ENCODE measurements around the gene FAM32A.

FAM32A gene

DNA sequence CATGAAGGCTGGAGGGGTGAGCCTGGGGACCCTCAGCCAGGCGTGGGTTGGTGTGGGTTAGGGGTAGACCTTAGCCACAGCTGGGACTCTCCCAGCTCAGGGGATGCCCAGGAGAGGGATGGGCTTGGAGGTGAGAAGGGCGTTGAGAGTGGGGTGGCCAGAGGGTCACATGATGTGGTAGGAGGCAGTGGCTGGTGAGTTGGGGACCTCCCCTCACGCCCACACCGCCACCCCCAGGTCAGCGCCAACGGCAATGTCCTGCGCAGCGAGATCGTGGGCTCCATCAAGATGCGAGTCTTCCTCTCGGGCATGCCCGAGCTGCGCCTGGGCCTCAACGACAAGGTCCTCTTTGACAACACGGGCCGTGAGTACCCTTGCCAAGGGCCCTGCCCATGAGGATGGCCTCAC is 41.0 kb downstream of the FAM32A start:
- DNase-seq, result no peak

DNA sequence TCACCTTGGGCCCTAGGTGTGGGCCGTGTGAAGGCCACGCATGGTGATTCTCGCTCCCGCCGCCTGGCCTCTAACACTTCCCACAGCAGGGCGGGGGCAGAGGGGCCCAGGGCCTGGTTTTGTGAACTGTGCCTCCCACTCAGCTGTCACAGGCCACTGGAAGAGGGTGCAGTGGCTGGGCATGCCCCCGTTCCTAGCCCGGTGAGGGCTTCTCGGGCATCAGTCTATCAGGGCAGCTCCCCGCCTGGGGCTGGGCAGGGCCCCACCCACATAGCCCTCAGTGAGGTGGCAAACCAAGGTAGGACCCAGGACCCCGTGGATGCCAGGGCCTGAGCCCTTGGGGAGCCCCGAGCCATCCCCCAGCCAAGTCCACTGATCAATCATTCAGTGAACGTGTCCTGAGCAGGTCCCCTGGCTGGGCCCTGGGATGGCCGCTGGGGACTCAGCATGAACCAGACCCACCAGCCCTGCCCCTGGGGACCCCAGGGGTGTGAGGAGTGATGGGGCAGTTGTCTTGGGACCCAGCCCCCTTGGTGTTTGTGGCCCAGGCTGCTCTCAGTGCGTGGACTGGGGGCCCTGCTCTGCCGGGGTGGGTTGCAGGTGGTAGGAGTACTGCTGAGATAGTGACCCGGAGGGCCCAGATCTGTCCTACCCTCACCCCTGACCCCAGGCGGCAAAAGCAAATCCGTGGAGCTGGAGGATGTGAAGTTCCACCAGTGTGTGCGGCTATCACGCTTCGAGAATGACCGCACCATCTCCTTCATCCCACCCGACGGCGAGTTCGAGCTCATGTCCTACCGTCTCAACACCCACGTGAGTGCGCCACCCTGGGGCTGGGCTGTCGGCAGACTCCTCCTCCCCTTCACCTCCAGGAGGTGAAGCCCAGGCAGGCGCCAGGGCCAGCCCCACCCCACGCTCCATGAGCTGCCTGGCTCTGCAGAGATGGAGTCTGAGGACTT is 41.9 kb downstream of the FAM32A start:
- no peak for DNase-seq

DNA sequence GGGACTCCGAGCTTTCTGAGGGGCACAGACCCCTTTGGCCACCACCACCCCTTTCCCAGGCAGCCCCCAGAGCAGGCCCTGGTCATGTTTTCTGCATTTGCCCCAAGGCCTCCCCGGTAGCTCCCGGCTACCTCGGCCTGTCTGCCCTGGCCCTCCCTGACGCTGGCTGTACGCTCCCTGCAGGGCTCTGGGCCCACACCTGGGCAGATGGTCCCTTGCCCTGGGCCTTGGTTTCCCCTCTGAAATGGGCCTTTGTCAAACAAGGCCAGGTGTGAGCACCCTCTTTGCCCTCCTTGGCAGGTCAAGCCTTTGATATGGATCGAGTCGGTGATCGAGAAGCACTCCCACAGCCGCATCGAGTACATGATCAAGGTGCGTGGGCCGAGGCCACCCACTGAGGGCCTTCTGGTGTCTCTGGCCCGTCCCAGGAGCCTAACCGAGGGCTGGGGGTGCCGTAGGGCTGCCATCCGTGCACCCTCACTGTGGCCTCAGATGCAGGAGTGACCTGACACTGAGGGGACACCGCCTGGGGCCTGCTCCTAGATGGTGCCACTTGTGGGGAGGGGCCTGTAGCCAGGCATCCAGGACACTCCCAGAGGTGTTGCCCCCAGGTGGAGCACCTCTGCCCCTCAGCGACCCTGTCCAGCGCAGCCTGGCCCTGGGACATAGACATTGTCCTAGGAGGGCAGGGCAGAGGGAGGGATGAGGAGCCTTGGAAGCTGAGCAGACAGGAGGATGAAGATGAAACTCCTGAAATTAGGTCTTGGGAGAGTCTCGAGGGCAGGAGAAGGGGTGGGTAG is 42.8 kb downstream of the FAM32A start:
- DNase-seq, result no peak

DNA sequence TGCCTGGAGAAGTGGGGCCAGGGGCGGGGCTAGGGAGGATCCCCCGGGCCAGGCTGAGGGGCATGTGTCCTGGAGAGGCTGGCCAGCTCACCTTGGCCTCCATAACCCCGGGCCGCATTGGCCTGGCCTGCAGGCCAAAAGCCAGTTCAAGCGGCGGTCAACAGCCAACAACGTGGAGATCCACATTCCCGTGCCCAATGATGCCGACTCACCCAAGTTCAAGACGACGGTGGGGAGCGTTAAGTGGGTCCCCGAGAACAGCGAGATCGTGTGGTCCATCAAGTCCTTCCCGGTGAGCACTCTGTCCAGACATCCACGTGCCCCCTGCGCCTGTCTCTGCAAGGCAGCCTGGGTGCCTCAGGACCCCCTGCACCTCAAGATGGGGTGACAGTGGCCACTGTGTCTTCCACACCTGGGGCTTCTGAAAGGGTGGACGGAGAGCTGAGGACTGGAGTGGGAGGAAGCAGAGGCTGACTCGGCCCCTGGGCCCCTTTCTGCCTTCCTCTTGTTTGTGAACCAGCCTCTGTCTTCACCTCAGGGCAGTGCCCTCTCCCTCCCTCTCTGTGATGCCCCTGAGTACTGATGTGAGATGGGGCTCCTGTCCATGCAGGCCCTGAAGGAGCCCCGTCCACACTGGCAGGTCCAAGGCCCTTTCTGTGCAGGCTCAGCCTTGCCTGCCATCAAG is 43.6 kb downstream of the FAM32A start:
- no peak for DNase-seq

DNA sequence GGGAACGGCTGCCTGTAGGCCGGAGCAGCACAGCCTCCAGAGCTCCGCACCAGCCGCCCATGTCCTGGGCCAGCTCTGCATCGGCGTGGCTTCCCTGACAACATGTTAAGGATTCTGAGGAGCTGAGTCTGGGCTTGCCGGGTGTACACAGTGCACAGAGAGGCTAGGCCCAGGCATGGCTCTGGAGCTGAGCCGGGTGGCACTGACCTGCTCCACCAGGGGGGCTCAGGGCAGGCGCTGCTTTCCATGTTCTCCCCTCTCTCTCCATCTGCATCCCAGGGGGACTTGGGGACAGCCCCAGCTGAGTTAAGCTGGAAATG is 44.1 kb downstream of the FAM32A start:
- no peak for DNase-seq

DNA sequence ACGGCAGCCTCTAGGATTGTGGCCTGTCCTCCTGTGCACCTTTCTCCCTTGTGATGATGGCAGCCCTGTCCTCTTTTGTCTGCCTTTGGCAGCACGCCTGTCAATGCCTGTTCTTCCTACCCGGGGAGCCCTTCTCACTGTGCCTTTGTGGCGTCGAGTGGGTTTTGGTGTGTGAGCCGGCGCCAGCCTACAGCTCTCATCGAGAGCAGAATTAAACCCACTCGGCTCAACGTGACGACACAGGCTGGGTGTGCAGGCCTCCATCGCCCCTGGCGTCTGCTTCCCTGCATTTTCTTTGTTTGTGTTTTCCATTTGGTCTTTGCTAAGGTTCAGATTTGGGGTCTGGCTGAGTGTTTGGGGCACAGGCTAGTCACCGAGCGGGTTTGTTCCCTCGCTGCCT is 46.9 kb downstream of the FAM32A start:
- no peak for DNase-seq

DNA sequence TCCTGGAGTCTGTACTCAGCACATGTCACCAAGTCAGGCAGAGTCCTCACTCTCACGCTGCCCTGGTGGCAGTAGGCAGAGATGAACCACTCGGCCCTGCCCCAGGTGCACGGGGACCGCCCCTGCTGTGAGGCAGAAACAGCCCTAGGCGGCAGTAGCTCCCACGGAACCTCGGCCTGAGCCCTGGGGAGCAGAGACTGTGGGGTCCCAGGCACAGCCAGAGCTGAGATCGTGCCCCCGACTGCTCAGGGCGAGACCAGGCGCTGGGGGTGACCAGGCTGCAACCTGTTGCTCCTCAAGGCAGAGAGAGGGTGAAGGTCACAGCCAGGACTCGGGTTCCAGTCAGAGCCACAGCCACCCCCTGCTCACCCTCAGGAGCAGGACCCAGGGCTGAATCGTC is 47.4 kb downstream of the FAM32A start:
- no peak for DNase-seq

DNA sequence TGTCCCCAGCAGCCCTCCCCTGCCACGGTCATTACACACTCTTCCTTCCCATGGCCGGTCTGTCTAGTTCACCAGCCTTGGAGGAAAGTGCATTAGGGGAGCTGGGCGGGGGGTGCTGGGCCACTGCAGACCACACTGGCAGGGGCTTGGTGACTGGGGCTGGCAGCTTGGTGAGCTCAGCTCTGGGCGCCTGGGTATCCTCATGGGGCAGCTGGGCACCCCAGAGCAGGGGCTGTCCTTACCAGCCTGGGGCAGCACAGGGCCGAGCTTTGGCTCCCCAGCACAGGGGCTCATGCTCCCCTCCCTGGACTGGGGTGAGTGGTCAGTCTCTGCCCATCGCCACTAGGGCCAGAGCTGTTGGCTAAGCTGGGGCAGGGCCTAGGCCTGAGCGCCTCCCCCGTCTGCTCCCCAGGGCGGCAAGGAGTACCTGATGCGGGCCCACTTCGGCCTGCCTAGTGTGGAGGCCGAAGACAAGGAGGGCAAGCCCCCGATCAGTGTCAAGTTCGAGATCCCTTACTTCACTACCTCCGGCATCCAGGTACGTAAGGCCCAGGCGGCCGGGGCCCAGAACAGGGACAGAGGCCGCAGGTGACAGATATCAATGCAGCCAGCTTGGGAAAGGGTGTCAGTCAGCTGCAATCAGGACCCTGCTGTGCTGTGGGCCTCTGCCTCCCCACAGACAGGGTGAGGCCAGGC is 48.0 kb downstream of the FAM32A start:
- no peak for DNase-seq

DNA sequence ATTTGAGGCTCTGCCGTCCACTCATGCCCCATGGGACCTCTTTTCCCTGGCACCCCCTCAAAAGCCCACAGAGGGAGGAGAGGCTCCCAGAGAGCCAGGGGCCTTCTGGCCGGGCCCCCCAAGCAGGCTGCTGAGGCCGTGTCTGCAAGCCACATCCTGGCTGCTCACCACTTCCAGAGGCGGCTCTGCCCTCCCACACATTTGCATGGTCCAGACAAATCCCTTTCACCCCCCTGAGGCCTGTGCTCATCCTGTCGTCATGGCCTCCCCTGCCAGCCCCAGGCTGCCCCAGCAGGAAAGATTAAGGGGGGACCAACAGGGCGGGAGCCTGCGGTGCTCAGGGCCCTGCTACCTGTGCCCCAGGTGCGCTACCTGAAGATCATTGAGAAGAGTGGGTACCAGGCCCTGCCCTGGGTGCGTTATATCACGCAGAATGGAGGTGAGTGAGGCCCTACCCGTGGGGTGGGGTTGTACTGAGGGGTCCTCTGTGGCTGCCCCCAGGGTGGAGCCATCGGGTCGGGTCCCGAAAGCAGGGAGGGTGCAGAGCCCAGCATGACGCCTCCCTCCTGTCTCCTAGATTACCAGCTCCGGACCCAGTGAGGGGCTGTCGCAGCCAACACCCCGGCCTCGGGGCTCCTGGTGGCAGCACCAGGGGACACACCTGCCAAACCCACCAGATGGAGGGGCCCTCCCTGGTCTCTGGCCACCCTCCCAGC is 48.8 kb downstream of the FAM32A start:
- DNase-seq, result no peak

DNA sequence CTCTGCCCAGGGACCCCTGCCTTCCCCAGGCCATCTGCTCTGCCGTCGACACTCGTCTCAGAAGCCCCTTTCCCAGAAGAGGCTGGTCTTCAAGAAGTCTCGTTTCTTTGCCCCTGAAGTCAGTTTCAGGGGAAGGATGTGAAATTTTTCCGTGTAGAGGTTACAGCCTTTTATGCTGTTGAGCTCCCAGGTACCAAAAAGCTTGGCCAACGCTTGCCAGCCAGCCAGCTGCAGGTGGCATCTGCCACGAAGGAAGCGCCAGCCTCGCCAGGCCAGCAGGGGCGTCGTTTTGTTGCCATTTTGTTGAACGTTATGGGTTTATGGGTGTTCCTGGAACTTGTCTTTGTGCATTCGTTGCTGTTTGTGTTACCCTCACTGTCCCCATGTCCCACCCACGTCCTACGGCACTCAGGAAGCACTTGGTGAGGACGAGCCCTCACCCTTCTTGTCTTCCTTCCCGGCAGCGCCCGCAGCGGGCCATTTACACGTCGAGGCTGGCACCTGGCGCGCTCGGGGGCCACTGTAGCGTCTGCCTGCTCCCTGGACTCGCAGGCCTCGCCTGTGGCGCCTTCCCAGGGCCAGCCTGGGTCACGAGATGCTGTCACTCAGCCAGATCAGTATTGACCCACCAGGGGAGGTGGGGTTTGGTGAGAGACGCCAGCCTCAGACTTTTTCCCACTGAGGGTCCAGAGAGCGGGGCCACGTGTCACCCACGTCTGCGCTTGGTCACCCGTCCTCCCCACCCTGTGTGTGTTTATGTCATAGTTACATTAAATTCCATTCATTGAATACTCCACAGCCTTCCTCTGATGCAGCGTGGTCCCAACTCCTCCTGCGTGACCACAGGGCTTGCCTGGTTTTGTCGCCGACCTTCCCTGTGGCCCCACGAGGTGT is 49.6 kb downstream of the FAM32A start:
- no peak for DNase-seq

DNA sequence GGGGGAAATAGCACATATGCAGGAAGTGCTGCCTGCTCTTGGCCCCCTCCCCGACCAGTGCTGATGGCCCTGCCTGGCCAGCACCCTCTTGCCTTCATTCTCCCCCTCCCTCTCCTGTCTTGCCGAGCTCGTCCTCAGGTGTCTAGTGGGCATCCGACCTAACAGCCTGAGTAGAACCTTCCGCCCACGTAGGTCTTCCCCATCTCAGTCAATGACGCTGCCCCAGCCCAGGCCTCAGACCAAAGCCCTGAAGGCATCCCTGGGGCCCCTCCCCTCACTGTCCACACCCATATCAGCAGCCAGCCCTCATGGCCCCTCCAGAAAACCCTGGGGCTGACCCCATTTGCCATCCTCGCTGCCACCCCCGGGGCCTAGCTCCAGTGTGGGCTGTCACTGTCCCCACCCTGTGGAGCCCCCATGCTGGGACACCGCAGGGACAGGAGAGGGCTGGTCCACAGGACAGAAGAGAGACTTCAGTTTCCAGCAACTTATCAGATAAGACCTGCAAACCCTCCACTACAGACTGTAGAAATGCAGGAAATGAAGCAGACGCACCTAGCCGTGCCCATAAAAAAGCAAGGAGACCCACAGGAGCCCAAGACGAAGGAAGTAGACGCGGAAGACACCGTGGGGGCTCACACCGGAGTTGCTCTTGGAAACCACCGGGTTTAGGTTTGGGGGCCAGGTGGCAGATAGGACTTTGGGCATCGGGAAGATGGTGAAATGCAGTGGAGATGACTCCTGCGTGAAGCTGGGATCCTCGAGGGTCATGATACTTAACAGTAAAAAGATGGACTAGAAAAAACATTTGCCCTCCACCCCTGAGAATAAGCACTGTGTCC is 50.8 kb downstream of the FAM32A start:
- no peak for DNase-seq
